Erythroblast (primary cell): ENCODE measurements around the gene PRMT2.

Source experiments
- GATA1 ChIP-seq: IDR thresholded peaks from 2 replicates; pipeline ENCODE4 v1.6.1; 2011; ENCODE audit warnings: low read depth, mild to moderate bottlenecking, control low read depth, low read length, moderate library complexity
- POLR2A ChIP-seq: IDR thresholded peaks from 2 replicates; pipeline ENCODE4 v1.6.1; 2011; ENCODE audit warnings: mild to moderate bottlenecking, low read length

- TF ChIP-seq POLR2A, result no peak
- TF ChIP-seq GATA1, result no peak
These were observed 10.4 kb downstream of the PRMT2 start for GRCh38 chr21:46645840-46646239.
